NCI-H2196 treated with DMSO at 0.1 percent for 48 hours (cell line): Measurements from ENCODE around the gene GPR108.
"Not testable (repeated sequence)": the region's sequence is repeated elsewhere in the genome, so short reads cannot be mapped to it uniquely, and the experiment has no call there.

ENCODE experiments used
- DNase-seq: peaks from one replicate; lab custom pipeline; 2025; ENCODE audit not compliant: unreplicated experiment; lab: John Stamatoyannopoulos, UW

GPR108 gene

GRCh38 chr19:6721138-6721474, 16.3 kb downstream of the GPR108 start:
- DNase-seq = no peak

- no peak for DNase-seq
Observed at GRCh38 chr19:6720369-6721137, 16.8 kb downstream of the GPR108 start, which contains the start of gene C3. Gene C3, minus strand, starts transcription at chr19:6720650. Its CDS starts 61 bp downstream, at chr19:6720589.

DNA sequence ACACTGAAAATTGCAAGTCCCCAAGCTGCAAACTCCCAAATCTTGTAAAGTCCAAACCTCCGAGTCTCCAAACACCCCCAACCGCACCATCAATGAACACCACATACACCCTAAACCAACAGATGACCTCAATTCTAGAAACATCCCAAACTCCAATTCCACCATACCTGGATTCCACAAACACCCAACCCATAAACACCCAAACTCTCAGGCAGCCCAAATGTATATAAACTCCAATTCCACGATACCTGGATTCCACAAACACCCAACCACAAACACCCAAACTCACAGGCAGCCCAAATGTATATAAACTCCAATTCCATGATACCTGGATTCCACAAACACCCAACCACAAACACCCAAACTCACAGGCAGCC, 17.4 kb downstream of the GPR108 start:
- no peak for DNase-seq

DNA sequence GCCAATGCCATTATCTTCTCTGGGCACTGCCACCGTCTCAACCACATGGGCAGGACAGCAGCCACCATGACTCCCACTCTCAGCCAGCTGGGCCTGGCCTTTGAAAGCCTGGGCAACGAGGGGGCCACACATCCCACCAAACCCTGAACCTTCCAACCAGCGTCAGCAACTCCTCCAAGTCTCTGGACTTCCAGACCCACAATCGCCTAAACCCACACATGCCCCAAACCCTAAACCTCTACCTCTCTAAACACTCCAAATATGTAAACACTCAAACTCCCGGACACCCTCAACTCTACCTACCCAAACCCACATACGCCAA, 17.9 kb downstream of the GPR108 start:
- no peak for DNase-seq

DNA sequence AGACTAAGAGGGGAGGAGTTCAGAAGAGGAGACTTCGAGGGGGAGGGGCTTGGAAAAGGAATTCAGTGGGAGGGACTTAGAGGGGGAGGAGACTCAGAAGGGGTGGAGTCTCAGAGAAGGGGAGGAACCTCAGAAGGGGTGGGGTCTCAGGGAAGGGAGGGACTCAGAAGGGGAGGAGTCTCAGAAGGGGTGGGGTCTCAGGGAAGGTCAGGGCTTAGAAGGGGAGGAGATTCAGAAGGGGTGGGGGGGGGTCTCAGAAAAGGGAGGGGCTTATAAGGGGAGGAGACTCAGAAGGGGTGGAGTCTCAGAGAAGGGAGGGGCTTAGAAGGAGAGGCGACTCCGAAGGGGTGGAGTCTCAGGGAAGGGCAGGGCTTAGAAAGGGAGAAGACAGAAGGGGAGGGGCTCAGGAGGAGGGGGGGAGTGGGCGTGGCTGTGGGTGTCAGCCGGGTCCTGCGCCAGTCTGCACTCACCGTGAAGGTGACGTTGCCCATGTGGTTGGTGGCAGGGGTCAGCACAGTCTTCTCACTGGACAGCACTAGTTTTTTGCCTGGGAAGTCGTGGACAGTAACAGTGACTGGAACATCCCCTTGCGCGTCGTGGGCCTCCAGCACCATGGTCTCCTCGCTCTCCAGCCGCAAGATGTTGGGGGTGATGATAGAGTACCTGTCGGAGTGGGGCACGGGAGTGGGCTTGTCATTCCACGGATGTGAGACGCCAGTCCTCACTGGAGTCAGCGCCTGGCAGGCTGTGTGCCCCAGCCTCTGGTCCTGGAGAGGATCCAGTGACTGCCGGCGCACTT, 18.4 kb downstream of the GPR108 start:
- DNase-seq = no peak

GRCh38 chr19:6718111-6718740, 19.2 kb downstream of the GPR108 start:
- DNase-seq = no peak

DNA sequence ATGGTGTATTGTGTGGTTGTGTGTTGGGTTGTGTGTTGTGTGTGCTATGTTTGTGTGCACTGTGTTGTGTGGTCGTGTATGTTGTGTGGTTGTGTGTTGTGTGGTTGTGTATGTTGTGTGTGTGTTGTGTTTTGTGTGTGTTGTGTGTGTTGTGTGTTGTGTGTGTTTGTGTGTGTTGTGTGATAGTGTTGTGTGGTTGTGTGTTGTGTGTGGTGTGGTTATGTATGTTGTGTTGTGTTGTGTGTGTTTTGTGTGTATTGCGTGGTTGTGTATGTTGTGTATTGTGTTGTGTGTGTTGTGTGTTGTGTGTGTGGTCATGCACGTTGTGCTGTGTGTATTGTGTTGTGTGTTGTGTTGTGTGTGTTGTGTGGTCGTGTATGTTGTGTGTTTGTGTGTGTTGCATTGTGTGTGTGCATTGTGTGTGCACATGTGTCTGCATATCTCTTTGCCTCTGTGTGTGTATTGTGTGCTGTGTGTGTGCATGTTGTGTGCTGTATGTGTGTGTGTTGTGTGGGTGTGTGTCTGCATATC, 19.9 kb downstream of the GPR108 start:
- no peak for DNase-seq

DNA sequence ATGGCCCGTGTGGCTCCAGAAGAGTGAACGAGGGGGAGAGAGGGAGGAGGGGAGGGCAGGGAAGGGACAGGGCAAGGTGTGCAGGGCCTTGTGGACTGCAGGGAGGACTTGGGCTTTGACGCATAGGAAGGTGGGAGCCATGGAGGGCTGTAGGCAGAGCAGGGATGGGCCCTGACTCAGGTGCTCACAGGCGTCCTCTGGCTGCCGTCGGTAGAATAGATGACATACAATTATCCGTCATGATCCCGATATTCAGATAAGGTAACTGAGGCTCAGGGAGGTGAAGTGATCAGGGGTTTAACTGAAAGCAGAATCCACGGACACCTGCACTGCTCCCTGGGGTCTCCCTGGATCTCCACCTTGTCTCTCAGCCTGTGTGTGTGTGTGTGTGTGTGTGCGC, 20.3 kb downstream of the GPR108 start:
- DNase-seq = no peak

DNA sequence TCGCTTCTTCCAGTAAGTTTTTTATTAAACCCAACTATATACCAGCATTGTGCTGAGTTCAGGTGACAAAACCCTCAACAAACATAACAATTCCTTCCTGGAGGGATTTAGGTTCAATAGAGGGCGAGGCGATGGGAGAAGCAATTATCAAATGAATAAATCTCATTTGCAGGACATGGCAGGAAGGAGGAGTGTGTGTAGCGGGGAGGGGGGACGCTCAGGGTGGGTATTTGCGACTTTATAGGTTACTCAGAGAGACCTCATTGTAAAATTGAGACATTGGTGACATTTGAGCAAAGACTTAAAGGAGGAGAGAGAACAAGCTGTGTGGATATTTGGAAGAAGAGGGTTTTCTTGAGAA, 20.8 kb downstream of the GPR108 start:
- no peak for DNase-seq

DNA sequence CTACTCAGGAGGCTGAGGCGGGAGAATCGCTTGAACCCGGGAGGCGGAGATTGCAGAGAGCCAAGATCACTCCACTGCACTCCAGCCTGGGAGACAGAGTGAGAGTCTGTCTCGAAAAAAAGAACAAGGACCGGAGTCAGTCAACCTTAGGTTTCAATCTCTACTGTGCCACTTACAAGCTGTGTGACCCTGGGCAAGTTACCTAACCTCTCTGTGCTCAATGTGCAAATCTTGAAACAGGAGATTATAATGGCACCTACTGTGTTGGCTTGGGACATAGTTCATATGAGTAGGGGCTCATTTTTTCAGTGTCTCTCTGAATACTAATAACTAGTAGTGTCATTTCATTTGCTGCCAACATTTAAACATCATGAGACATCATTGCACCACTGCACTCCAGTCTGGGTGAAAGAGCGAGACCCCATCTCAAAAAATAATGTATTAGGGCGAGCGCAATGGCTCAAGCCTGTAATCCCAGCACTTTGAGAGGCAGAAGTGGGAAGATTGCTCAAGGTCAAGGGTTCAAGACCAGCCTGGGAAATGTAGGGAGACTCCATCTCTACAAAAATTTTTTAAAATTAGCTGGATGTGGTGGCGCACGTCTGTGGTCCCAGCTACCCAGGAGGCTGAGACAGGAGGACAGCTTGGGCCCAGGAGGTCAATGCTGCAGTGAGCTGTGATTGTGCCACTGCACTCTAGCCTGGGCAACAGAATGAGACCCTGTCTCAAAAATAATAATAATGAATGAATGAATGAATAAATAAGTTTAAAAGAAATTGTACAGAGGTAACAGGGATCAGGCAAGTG, 22.4 kb downstream of the GPR108 start:
- DNase-seq = no peak

DNA sequence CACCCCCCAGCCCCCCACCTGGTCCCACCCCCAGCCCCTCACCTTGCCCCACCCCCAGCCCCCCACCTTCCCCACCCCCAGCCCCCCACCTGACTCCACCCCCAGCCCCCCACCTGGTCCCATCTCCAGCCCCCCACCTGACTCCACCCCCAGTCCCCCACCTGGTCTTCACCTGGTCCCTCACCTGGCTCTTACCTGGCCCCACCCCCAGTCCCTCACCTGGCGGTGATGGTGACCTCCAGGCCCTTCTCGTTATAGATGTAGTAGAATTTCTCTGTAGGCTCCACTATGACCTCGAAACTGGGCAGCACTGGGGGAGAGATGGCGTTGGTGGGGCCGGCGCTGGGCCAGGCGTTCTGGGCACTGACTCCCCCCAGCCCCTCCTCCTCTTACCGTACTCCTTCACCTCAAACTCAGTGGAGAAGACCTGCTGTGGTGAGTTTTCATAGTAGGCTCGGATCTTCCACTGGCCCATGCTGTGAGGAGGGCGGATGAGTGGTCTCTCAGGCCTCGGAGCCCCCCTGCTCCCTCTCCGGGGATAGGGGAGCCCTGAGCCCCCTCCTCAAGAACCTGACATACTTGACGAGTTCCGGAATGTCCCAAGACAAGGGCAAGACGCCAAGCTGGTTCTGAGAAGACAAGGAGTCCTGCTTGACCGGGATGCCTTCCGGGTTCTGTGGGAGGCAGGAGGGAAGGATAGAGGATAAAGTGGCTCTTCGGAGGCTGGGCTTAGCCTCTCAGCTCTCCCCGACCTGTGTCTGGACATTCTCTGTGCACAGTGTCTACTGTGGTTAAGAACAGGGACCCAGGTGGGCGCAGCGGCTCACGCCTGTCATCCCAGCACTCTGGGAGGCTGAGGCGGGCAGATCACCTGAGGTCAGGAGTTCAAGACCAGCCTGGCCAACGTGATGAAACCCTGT, 23.3 kb downstream of the GPR108 start:
- DNase-seq = no peak

GRCh38 chr19:6712692-6713670, 24.4 kb downstream of the GPR108 start:
- DNase-seq = no peak

GRCh38 chr19:6712231-6712630, 25.1 kb downstream of the GPR108 start:
- no peak for DNase-seq

- DNase-seq = no peak
Observed at GRCh38 chr19:6711605-6712004, 25.8 kb downstream of the GPR108 start.

DNA sequence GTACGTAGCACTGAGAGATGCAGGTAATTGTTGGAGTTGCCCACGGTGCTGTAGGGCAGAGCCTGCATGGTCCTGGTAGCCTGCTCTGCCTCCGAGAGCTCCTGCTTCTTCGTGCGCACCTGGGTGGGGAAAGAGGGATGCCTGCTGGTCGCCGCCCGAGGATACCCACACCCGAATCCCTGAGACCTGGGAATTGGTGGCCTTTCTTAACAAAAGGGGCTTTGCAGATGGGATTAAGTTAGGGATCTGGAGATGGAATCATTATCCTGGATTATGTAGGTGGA, 26.4 kb downstream of the GPR108 start:
- DNase-seq = no peak

DNA sequence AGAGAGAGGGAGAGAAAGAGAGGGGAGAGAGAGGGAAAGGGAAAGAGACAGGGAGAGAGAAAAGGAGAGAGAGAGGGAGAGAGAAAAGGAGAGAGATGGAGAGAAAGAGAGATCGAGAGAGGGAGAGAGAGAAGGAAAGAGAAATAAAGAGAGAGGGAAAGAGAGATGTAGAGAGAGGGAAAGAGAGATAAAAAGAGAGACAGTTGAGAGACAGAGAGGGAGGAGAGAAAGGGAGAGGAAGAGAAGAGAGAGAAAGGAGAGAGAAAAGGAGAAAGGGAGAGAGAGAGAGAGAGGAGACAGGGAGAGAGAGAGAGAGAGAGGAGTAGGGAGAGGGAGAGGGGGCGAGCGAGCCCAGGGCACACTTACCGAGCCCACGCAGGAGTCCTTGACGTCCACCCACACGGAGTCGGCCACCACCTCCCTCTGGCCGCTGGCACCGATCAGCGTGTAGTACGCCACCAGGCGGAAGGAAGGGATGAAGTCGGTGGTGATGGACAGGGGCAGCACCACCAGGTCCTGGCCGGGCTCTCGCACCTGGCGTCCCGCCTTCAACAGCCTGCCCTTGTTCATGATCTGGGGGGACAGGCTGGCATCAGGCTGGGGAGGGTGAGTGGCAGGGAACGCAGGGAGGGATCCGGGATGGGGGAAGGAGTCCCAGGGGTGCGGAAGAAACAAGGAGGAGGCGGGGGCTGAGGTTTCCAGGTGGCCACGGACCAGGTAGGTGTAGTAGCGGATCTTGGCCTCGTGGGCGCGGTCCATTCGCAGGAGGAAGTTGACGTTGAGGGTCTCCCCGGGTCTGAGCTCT, 26.9 kb downstream of the GPR108 start:
- DNase-seq = no peak

- no peak for DNase-seq
Observed at GRCh38 chr19:6709549-6709948, 27.8 kb downstream of the GPR108 start.

DNA sequence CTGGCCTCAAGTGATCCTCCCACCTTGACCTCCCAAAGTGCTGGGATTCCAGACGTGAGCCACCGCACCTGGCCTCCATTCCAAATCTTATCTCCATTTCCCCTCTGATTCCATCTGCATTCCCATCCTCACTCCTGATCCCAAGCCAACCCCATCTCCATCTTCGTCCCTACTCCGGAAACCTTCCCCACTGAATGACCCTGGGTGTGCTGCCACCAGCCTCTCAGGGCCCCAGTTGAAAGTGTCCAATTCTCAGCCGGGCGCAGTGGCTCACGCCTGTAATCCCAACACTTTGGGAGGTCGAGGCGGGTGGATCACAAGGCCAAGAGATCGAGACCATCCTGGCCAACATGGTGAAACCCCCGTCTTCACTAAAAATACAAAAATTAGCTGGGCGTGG, 28.5 kb downstream of the GPR108 start:
- not testable (repeated sequence) for DNase-seq
